ENCODE data around the gene AFF3. TPM values are rescaled to one million over a fixed set of nuclear protein-coding genes. Genes with fewer than 3 reads are reported as not detected.

Gene AFF3
- total and polyA plus RNA-seq, 5 donors, result 4.0 to 22.0 (median 17.8) TPM

- 83% methylated on average over 7 of the region's 7 CpGs for WGBS
- ATAC-seq (no peak), DNase-seq (no peak)
- intact Hi-C loops (cut with DNase I), result no loop called here
- Histone ChIP-seq H3K9me3 (ENCODE audit: control insufficient read depth, low read length) (no peaks in the 10 kb centered on the region), H3K4me3 (ENCODE audit: low read length) (no peak overlapping the region), H3K27ac (ENCODE audit: low read length) (no peak overlapping the region), H3K4me1 (ENCODE audit: control insufficient read depth, insufficient read depth, low read length) (no peaks in the 10 kb centered on the region), H3K27me3 (ENCODE audit: control insufficient read depth, insufficient read depth) (no peaks in the 10 kb centered on the region)
Measured at GRCh38 chr2:100039291-100039980, 103.0 kb downstream of the AFF3 start.

- no peak overlapping the region for H3K4me3 ChIP-seq (ENCODE audit: low read length)
- H3K27me3 ChIP-seq (ENCODE audit: control insufficient read depth, insufficient read depth), result no peaks in the 10 kb centered on the region
- H3K9me3 ChIP-seq (ENCODE audit: control insufficient read depth, low read length), result no peaks in the 10 kb centered on the region
- ATAC-seq, result no peak
- WGBS, result 86% methylated on average over 6 of the region's 6 CpGs
- intact Hi-C loops (cut with DNase I), result no loop called here
- no peaks in the 10 kb centered on the region for H3K4me1 ChIP-seq (ENCODE audit: control insufficient read depth, insufficient read depth, low read length)
- DNase-seq, result no peak
- no peak overlapping the region for H3K27ac ChIP-seq (ENCODE audit: low read length)
Measured at GRCh38 chr2:100038011-100038410, 104.4 kb downstream of the AFF3 start.

DNA sequence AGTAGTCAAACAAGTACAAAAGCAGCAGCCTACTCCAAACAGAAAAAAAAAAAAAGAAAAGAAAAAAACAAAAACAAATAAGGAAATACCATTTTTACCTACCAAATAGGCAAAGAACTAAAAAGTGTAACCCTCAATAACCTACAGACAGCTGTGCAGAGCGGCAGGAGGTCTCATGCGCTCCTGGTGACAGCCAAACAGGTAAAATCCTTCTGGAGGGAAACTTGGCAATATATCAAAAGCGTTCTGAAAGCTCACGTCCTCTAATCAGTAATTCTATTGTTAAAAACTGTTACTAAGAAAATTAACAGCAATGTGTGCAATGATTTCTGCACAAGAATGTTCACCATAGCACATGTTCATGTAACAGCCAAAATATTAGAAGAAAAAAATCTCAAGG is 105.6 kb downstream of the AFF3 start:
- no peak for ATAC-seq
- WGBS, result 58% methylated on average over 4 of the region's 4 CpGs
- H3K27me3 ChIP-seq (ENCODE audit: control insufficient read depth, insufficient read depth), result no peaks in the 10 kb centered on the region
- no peak overlapping the region for H3K27ac ChIP-seq (ENCODE audit: low read length)
- no peak for DNase-seq
- H3K4me1 ChIP-seq (ENCODE audit: control insufficient read depth, insufficient read depth, low read length), result no peaks in the 10 kb centered on the region
- no peaks in the 10 kb centered on the region for H3K9me3 ChIP-seq (ENCODE audit: control insufficient read depth, low read length)
- intact Hi-C loops (cut with DNase I), result no loop called here
- H3K4me3 ChIP-seq (ENCODE audit: low read length), result no peak overlapping the region

- DNase-seq (no peak), ATAC-seq (no peak)
- no peaks in the 10 kb centered on the region for H3K4me1 ChIP-seq (ENCODE audit: control insufficient read depth, insufficient read depth, low read length)
- H3K27me3 ChIP-seq (ENCODE audit: control insufficient read depth, insufficient read depth), result no peaks in the 10 kb centered on the region
- no peak overlapping the region for H3K27ac ChIP-seq (ENCODE audit: low read length)
- H3K4me3 ChIP-seq (ENCODE audit: low read length), result no peak overlapping the region
- WGBS, result 96% methylated on average over 2 of the region's 2 CpGs
- intact Hi-C loops (cut with DNase I), result no loop called here
- no peaks in the 10 kb centered on the region for H3K9me3 ChIP-seq (ENCODE audit: control insufficient read depth, low read length)
Measured at GRCh38 chr2:100036026-100036425, 106.4 kb downstream of the AFF3 start.

- ATAC-seq, result no peak
- WGBS, result 84% methylated on average over 1 of the region's 1 CpG
- Histone ChIP-seq H3K4me1 (ENCODE audit: control insufficient read depth, insufficient read depth, low read length) (no peaks in the 10 kb centered on the region), H3K27me3 (ENCODE audit: control insufficient read depth, insufficient read depth) (no peaks in the 10 kb centered on the region), H3K9me3 (ENCODE audit: control insufficient read depth, low read length) (no peaks in the 10 kb centered on the region), H3K27ac (ENCODE audit: low read length) (no peak overlapping the region), H3K4me3 (ENCODE audit: low read length) (no peak overlapping the region)
- DNase-seq, result no peak
- intact Hi-C loops (cut with DNase I), result no loop called here
Measured at GRCh38 chr2:100034431-100034830, 108.0 kb downstream of the AFF3 start.

GRCh38 chr2:100033976-100034375 is 108.4 kb downstream of the AFF3 start:
- DNase-seq, result no peak
- Histone ChIP-seq H3K4me1 (ENCODE audit: control insufficient read depth, insufficient read depth, low read length) (no peaks in the 10 kb centered on the region), H3K27ac (ENCODE audit: low read length) (no peak overlapping the region), H3K9me3 (ENCODE audit: control insufficient read depth, low read length) (no peaks in the 10 kb centered on the region), H3K27me3 (ENCODE audit: control insufficient read depth, insufficient read depth) (no peaks in the 10 kb centered on the region), H3K4me3 (ENCODE audit: low read length) (no peak overlapping the region)
- no peak for ATAC-seq
- 67% methylated on average over 2 of the region's 2 CpGs for WGBS
- intact Hi-C loops (cut with DNase I), result no loop called here

- no peaks in the 10 kb centered on the region for H3K9me3 ChIP-seq (ENCODE audit: control insufficient read depth, low read length)
- WGBS, result 95% methylated on average over 2 of the region's 2 CpGs
- no peak for ATAC-seq
- no peak for DNase-seq
- no peaks in the 10 kb centered on the region for H3K27me3 ChIP-seq (ENCODE audit: control insufficient read depth, insufficient read depth)
- intact Hi-C loops (cut with DNase I), result no loop called here
- no peak overlapping the region for H3K4me3 ChIP-seq (ENCODE audit: low read length)
- no peak overlapping the region for H3K27ac ChIP-seq (ENCODE audit: low read length)
- H3K4me1 ChIP-seq (ENCODE audit: control insufficient read depth, insufficient read depth, low read length), result no peaks in the 10 kb centered on the region
Measured at GRCh38 chr2:100031604-100032003, 110.8 kb downstream of the AFF3 start.

DNA sequence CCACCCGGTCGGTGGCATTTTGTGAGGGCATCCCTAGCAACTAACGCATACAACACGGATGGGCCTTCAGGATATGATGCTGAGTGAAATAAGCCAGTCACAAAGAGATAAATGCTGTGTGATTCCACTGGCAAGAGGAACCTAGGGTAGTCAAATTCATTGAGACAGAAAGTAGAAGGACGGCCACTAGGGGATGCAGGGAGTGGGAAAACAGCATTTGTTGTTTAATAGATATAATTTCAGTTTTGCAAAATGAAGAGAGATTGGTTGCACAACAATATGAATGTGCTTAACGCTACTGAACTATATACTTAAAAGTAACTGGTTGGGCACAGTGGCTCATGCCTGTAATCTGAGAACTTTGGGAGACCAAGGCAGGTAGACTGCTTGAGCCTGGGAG is 112.9 kb downstream of the AFF3 start:
- Histone ChIP-seq H3K4me1 (ENCODE audit: control insufficient read depth, insufficient read depth, low read length) (no peaks in the 10 kb centered on the region), H3K9me3 (ENCODE audit: control insufficient read depth, low read length) (no peaks in the 10 kb centered on the region), H3K27me3 (ENCODE audit: control insufficient read depth, insufficient read depth) (no peaks in the 10 kb centered on the region), H3K27ac (ENCODE audit: low read length) (no peak overlapping the region), H3K4me3 (ENCODE audit: low read length) (no peak overlapping the region)
- intact Hi-C loops (cut with DNase I), result no loop called here
- WGBS, result 85% methylated on average over 6 of the region's 6 CpGs
- DNase-seq (no peak), ATAC-seq (no peak)

- no peak for DNase-seq
- 83% methylated on average over 3 of the region's 3 CpGs for WGBS
- H3K9me3 ChIP-seq (ENCODE audit: control insufficient read depth, low read length), result no peaks in the 10 kb centered on the region
Measured at GRCh38 chr2:100021791-100022340, 120.5 kb downstream of the AFF3 start.

GRCh38 chr2:100019499-100019898 is 122.9 kb downstream of the AFF3 start:
- ATAC-seq (no peak), DNase-seq (no peak)
- H3K4me1 ChIP-seq (ENCODE audit: control insufficient read depth, insufficient read depth, low read length), result no peaks in the 10 kb centered on the region
- H3K9me3 ChIP-seq (ENCODE audit: control insufficient read depth, low read length), result no peaks in the 10 kb centered on the region
- intact Hi-C loops (cut with DNase I), result no loop called here
- WGBS, result 89% methylated on average over 6 of the region's 6 CpGs
- no peaks in the 10 kb centered on the region for H3K27me3 ChIP-seq (ENCODE audit: control insufficient read depth, insufficient read depth)
- no peak overlapping the region for H3K4me3 ChIP-seq (ENCODE audit: low read length)
- no peak overlapping the region for H3K27ac ChIP-seq (ENCODE audit: low read length)

More at GRCh38 chr2:100021791-100022340, 120.5 kb downstream of the AFF3 start:
- ATAC-seq, result no peak
- intact Hi-C loops (cut with DNase I), result no loop called here
- Histone ChIP-seq H3K4me1 (ENCODE audit: control insufficient read depth, insufficient read depth, low read length) (no peaks in the 10 kb centered on the region), H3K27me3 (ENCODE audit: control insufficient read depth, insufficient read depth) (no peaks in the 10 kb centered on the region), H3K27ac (ENCODE audit: low read length) (no peak overlapping the region), H3K4me3 (ENCODE audit: low read length) (no peak overlapping the region)

- 84% methylated on average over 9 of the region's 9 CpGs for whole genome bisulfite sequencing
- intact Hi-C loops (cut with DNase I), result no loop called here
- H3K9me3 ChIP-seq (ENCODE audit: control insufficient read depth, low read length), result no peaks in the 10 kb centered on the region
- ATAC-seq (no peak), DNase-seq (no peak)
- H3K27ac ChIP-seq (ENCODE audit: low read length), result no peak overlapping the region
- H3K4me1 ChIP-seq (ENCODE audit: control insufficient read depth, insufficient read depth, low read length), result no peaks in the 10 kb centered on the region
- no peaks in the 10 kb centered on the region for H3K27me3 ChIP-seq (ENCODE audit: control insufficient read depth, insufficient read depth)
- no peak overlapping the region for H3K4me3 ChIP-seq (ENCODE audit: low read length)
Measured at GRCh38 chr2:100018341-100019193, 123.8 kb downstream of the AFF3 start.

Measured in right cardiac atrium (tissue), 5 donors.